Suprapubic skin (tissue), 4 donors: Measurements from ENCODE around the gene F11. TPM values are rescaled to one million over a fixed set of nuclear protein-coding genes. Genes with fewer than 3 reads are reported as not detected.
"Not testable (repeated sequence)": the region's sequence is repeated elsewhere in the genome, so short reads cannot be mapped to it uniquely, and the experiment has no call there.

Experiments
- DNase-seq, 2 donors: peaks; one replicate each; pipeline ENCODE4 v3.0.0-alpha.2; 2019; ENCODE audit warnings: low spot score in 2 of 2
- H3K27ac ChIP-seq: fragments of 200-600 bp; sonication (generic); one replicate; pipeline ENCODE4 v1.5.1; 2019
- H3K27me3 ChIP-seq: fragments of 200-600 bp; sonication (generic); one replicate; pipeline ENCODE4 v1.5.1; 2019
- H3K36me3 ChIP-seq: fragments of 200-600 bp; sonication (generic); one replicate; pipeline ENCODE4 v1.5.1; 2019
- H3K4me1 ChIP-seq: fragments of 200-600 bp; sonication (generic); one replicate; pipeline ENCODE4 v1.5.1; 2019
- H3K4me3 ChIP-seq: fragments of 200-600 bp; sonication (generic); one replicate; pipeline ENCODE4 v1.5.1; 2019; ENCODE audit warnings: mild to moderate bottlenecking
- H3K9me3 ChIP-seq: fragments of 200-600 bp; sonication (generic); one replicate; pipeline ENCODE4 v1.5.1; 2019
- EP300 ChIP-seq: sonication (generic); formaldehyde crosslinking; IDR thresholded peaks from one replicate; pipeline ENCODE4 v1.6.1; 2017; ENCODE audit warnings: antibody characterized with exemption
- POLR2A ChIP-seq, 2 donors: fragments of 450-650 bp; IDR thresholded peaks; one replicate each; pipeline ENCODE4 v1.6.1; 2017; ENCODE audit warnings: antibody characterized with exemption in 2 of 2, mild to moderate bottlenecking in 2 of 2, moderate library complexity in 2 of 2
- POLR2AphosphoS5 ChIP-seq, 3 donors: sonication (generic); formaldehyde crosslinking; IDR thresholded peaks; one replicate each; pipeline ENCODE4 v1.6.1; 2017; ENCODE audit warnings: antibody characterized with exemption in 3 of 3
- WGBS: methylation state at CpG from one replicate; pipeline ENCODE4 v1.1.5; 2018; 5-methylcytosine and 5-hydroxymethylcytosine counted together
- total RNA-seq, 4 donors: library from RNA; depleted of rRNA; stranded (reverse); fragments of >200 nt; gene quantifications; one replicate each; pipeline ENCODE4 v1.1.0, GENCODE V29; 2016
- TF ChIP-seq, protein P1 (sequence below), 2 donors: fragments of 200-600 bp in 1 of 2; fragments of 450-650 bp in 1 of 2; sonication (generic) in 1 of 2; IDR thresholded peaks; one replicate each; pipeline ENCODE4 v1.5.1; 2016 to 2019; ENCODE audit warnings: antibody characterized with exemption in 2 of 2, mild to moderate bottlenecking in 1 of 2, moderate library complexity in 1 of 2

The F11 gene
- total RNA-seq, 4 donors from 2014 or later = 0.51 TPM; not detected in 3

DNA sequence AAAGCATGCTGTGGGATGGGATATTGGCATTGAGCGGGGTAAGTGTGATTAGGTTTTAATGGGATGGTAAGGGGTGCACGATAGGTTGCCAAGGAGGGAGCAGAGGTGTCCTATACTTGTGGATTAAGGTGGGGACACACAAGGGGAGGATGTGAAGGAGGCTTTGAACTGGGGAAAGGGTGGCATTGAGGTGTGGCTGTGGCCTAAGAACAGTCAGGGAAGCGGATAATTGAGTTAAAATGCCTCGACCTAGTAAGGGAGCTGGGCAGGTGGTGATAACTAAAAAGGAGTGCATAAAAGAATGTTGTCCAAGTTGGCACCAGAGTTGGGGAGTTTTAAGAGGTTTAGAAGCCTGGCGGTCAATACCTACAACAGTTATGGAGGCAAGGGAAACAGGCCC lies 21.2 kb upstream of the F11 start:
- no peak overlapping the region for H3K4me3 ChIP-seq
- H3K9me3 ChIP-seq = peaks cover 3% of the 10 kb centered on the region
- WGBS = 85% methylated on average over 5 of the region's 5 CpGs
- H3K27ac ChIP-seq = no peak overlapping the region
- no peaks in the 10 kb centered on the region for H3K27me3 ChIP-seq
- TF ChIP-seq EP300 (no peak), POLR2A (IDR thresholded peaks at IDR 0.05) (no peak), POLR2AphosphoS5 (IDR thresholded peaks at IDR 0.05) (no peak)
- TF ChIP-seq, protein P1, sequence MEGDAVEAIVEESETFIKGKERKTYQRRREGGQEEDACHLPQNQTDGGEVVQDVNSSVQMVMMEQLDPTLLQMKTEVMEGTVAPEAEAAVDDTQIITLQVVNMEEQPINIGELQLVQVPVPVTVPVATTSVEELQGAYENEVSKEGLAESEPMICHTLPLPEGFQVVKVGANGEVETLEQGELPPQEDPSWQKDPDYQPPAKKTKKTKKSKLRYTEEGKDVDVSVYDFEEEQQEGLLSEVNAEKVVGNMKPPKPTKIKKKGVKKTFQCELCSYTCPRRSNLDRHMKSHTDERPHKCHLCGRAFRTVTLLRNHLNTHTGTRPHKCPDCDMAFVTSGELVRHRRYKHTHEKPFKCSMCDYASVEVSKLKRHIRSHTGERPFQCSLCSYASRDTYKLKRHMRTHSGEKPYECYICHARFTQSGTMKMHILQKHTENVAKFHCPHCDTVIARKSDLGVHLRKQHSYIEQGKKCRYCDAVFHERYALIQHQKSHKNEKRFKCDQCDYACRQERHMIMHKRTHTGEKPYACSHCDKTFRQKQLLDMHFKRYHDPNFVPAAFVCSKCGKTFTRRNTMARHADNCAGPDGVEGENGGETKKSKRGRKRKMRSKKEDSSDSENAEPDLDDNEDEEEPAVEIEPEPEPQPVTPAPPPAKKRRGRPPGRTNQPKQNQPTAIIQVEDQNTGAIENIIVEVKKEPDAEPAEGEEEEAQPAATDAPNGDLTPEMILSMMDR (IDR thresholded peaks at IDR 0.05) = no peak
- no peaks in the 10 kb centered on the region for H3K4me1 ChIP-seq
- H3K36me3 ChIP-seq = no peaks in the 10 kb centered on the region
- no peak for DNase-seq

DNA sequence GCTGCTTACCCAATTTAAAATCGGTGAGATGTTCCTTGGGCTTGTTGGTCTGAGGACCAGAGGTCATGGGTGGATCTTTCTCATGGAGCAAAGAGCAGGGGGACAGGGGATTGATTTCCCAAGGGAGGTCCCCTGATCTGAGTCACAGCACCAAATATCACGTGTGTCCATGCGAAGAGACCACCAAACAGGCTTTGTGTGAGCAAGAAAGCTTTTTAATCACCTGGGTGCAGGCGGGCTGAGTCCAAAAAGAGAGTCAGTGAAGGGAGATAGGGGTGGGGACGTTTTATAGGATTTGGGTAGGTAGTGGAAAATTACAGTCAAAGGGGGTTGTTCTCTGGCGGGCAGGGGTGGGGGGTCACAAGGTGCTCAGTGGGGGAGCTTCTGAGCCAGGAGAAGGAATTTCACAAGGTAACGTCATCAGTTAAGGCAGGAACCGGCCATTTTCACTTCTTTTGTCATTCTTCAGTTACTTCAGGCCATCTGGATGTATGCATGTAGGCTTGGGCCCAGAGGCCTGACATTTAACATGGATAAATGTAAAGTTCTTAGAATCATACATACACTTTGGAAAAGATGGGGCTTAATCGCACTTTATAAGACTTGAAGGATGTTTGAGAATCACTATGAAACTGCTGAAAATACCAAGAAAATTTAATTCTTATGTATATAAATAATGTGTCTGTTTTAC lies 18.8 kb upstream of the F11 start:
- H3K27me3 ChIP-seq, H3K36me3 ChIP-seq, H3K4me3 ChIP-seq, DNase-seq, H3K4me1 ChIP-seq, H3K9me3 ChIP-seq, H3K27ac ChIP-seq: not testable (repeated sequence)
- 87% methylated on average over 9 of the region's 9 CpGs for WGBS

DNA sequence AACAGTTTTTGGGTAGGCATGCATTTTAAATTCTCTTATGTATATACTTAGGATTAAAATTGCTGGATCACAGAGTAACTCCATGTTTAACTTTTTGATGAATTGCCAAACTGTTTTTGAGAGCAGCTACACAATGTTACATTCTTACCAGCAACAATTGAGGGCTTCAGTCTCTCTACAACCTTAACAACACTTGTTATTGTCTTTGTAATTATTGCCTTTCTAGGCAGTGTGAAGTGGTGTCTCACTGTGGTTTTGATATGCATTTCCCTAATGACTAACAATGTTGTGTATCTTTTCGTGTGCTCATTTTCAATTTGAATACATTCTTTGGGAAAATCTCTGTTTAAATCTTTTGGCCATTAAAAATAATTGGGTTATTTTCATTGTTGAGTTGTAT lies 17.3 kb upstream of the F11 start:
- no peak for DNase-seq
- no peaks in the 10 kb centered on the region for H3K27me3 ChIP-seq
- TF ChIP-seq POLR2AphosphoS5 (IDR thresholded peaks at IDR 0.05) (no peak), POLR2A (IDR thresholded peaks at IDR 0.05) (no peak), EP300 (no peak)
- TF ChIP-seq, protein P1 (IDR thresholded peaks at IDR 0.05) = no peak
- no peaks in the 10 kb centered on the region for H3K36me3 ChIP-seq
- peaks cover 3% of the 10 kb centered on the region for H3K9me3 ChIP-seq
- H3K27ac ChIP-seq = no peak overlapping the region
- 52% methylated on average over 1 of the region's 1 CpG for WGBS
- H3K4me1 ChIP-seq = no peaks in the 10 kb centered on the region
- H3K4me3 ChIP-seq = no peak overlapping the region

- Histone ChIP-seq H3K27ac (no peak overlapping the region), H3K36me3 (no peaks in the 10 kb centered on the region), H3K4me3 (no peak overlapping the region), H3K9me3 (peaks cover 3% of the 10 kb centered on the region), H3K4me1 (no peaks in the 10 kb centered on the region), H3K27me3 (no peaks in the 10 kb centered on the region)
- DNase-seq = no peak
- TF ChIP-seq, protein P1 (IDR thresholded peaks at IDR 0.05) = no peak
- TF ChIP-seq POLR2AphosphoS5 (IDR thresholded peaks at IDR 0.05) = no peak
- TF ChIP-seq POLR2A (IDR thresholded peaks at IDR 0.05) = no peak
- 48% methylated on average over 8 of the region's 8 CpGs for WGBS
Measured at GRCh38 chr4:186249785-186250754, 15.9 kb upstream of the F11 start.

DNA sequence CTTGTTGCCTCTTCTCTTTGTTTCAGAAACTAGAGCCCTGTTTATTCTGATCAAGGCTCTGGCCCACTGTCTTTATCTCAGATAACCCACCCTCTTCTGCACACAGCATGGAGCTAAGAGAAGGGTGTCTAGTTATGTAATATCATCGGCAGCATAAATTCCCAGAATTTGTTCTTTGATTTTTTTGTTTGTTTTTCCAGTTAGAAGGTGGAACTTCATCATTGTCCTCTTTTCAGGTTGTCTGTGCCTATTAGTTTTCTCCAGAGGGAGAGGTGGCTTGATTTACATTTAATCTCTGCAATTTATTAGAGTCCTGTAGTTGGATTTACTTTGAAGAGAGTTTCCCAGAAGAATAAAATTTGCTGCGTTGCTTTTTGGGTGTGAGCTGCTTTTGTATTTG lies 15.2 kb upstream of the F11 start:
- Histone ChIP-seq H3K27me3 (no peaks in the 10 kb centered on the region), H3K4me3 (no peak overlapping the region), H3K36me3 (no peaks in the 10 kb centered on the region), H3K27ac (no peak overlapping the region), H3K9me3 (peaks cover 3% of the 10 kb centered on the region), H3K4me1 (no peaks in the 10 kb centered on the region)
- WGBS = 57% methylated on average over 2 of the region's 2 CpGs
- DNase-seq = no peak
- TF ChIP-seq POLR2A (IDR thresholded peaks at IDR 0.05) = no peak
- no peak for TF ChIP-seq EP300
- TF ChIP-seq, protein P1 (IDR thresholded peaks at IDR 0.05) = no peak
- TF ChIP-seq POLR2AphosphoS5 (IDR thresholded peaks at IDR 0.05) = no peak
